HG02885 (cell line): ENCODE data around the gene PARL.
"Not testable (repeated sequence)": the region's sequence is repeated elsewhere in the genome, so short reads cannot be mapped to it uniquely, and the experiment has no call there.

Experiments
- ATAC-seq: cut with Tn5 transposase; IDR thresholded peaks from one replicate; pipeline ENCODE4 v1.9.1; 2021; ENCODE audit warnings: mild to moderate bottlenecking; ENCODE audit not compliant: unreplicated experiment, poor library complexity

The PARL gene

DNA sequence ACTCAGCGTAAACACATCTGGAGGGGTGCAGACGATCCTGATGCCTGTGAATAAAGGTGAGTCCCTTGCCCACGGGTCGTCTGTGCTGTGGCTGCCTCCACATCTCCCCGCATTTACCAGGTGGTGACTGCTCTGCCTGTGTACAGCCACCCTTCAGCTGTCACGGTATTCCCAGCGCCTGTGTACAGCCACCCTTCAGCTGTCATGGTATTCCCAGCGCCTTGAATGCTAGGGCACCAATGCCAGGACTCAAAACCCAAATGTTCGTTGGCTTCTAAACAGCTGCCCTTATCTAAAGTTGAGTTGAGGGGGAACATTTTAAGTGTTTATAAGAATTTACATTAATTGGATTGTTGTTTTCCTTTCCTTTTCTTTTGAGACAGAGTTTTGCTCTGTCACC, 86.7 kb downstream of the PARL start:
- ATAC-seq, result no peak

DNA sequence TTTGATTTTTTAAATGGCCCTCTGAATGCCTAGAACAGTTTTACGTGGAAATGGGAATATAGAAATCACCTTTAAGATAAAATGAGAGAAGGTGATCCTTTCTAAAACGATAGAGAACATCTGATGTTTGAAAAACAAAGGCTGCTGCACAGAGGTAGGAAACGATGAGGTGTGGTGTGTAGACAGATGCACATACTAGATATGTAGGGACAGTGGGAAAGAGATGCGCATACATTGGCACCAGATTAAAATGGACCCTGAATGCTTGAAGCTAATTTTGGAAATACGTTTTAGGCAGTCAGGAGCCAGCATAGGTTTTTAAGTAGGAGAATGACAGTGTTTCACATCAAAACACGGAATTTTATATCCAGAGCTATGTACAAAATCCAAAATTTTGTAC, 88.3 kb downstream of the PARL start:
- ATAC-seq, result no peak

DNA sequence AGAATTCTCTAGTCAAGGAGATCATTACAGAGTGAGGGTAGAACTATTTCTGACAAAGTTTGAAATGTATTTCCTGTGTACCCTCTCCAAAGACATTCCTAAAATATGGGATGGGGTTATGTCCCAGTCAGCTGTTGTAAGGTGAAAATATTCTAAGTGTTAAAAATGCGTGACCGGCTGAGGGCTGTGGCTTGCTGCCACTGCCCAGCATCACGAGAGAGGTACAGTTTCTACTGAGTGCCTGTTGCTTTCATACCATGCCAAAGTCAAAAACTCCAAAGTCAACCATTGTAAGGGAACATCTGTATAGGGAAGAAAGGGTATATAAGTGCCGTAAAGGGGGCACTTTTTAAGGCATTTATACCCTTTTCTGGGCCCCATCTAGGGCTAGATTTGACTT, 90.2 kb downstream of the PARL start:
- ATAC-seq, result no peak

DNA sequence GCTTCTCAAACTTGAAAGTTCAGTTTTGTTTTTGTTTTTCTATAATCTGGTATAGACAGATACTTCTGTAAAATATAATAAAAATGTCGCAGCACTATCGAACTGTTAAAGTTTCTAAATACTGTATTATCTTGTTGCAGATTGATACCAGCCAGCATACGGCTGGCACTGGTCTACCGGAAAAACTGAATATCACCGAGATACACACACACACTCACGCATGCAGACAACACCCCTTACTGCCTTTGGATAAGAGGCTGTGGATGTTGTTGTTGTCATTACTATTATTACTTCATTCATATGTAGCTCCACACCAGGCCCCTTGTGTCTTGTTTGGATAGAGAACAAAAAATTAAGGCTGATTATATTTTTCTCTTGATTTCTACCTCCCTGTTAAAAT, 91.7 kb downstream of the PARL start:
- ATAC-seq, result no peak

- ATAC-seq, result no peak
These were observed 94.0 kb downstream of the PARL start for GRCh38 chr3:183790700-183791099.

DNA sequence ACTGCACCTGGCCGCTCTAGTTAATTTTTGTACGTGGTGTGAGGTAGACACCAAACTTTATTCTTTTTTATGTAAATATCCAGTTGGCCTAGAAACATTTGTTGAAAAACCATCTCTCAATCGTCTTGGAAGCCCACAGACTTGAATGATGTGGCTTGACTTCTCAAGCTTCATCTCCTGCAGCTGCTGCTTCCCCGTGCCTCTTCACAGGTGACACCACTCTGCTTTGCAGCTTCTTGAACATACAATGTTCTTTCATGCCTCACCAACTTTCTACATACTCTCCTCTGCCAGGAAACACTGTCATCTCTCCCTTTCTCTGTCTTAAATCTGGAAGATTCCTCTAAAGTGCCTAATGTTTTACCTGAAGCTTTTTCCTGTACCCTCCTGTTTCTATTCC, 94.9 kb downstream of the PARL start:
- no peak for ATAC-seq

GRCh38 chr3:183784503-183784902, 100.2 kb downstream of the PARL start:
- not testable (repeated sequence) for ATAC-seq

DNA sequence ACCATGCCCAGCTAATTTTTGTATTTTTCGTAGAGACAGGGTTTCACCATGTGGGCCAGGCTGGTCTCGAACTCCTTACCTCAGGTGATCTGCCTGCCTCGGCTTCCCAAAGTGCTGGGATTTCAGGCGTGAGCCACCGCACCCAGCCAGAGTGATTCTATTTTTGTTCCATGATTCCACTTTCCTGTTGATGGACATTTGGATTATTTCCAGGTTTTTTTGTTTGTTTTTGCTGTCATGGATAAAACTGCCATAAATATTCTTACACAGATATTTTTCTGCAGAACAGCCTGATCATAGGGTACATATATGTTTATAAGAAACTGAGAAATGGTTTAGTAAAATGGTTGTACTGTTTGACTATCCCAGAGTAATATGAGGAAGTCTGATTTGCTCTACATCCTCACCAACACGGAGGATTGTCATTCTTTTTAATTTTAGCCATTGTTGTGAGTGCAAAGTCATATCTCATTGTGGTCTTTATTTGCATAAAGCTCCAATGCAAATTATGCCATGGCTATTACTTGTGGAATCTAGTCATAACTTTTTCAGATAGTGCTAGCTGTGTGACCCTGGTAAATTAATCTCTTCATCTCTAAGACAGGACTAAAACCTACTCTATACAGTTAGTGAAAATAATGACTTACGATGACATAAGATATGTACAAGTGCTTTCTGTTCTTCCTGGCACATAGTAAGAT, 102.0 kb downstream of the PARL start:
- no peak for ATAC-seq

DNA sequence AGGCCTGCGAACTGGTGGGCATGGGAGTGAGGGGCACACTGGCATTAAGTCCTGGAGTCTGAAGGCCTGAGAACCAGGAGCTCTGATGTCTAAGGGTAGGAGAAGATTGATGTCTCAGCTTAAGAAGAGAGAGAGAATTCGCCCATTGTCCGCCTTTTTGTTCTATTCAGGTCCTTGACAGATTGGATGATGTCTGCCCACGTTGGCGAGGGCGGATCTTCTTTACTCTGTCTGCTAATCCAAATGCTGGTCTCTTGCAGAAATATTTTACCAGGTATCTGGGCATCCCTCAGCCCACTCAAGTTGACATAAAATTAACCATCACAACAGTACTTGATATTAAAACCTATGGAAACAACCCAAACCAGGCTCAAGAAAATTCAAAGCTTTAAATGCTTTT, 103.4 kb downstream of the PARL start:
- no peak for ATAC-seq

DNA sequence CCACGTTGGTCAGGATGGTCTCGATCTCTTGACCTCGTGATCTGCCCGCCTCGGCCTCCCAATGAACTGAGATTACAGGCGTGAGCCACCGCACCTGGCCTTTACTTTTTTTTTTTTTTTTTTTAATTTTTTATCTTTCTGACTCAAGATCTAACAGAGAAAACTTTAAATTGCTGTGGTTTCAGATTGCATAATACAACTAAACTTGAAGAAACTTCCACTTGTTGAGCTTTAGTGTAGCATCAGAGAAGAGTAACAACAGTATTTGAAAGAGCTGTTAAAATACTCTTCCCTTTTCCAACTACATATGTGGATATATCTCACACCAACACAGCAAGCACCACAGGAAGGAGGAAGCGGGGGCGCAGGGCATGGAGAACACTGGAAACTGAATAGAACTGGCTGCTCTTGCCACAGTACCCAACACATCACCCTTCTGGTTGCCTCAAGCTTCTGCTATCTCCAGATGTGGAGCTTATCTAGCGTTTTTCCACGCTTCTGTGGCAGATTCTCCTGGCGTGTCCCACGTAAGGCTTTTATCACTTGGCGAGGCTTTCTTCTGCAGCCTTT, 104.7 kb downstream of the PARL start:
- ATAC-seq, result no peak
